Natural killer cell (primary cell): Measurements from ENCODE around the gene UMAD1. TPM values are rescaled to one million over a fixed set of nuclear protein-coding genes. Genes with fewer than 3 reads are reported as not detected.

Experiments
- ATAC-seq, 3 donors: fragments of 150-1000 bp in 2 of 3; fragments of 200-7000 bp in 1 of 3; cut with Tn5 transposase; 1 replicate in 1 of 3; 2 replicates in 2 of 3; pipeline ENCODE4 v1.10.0; 2021; ENCODE audit warnings: mild to moderate bottlenecking in 2 of 3, moderate library complexity in 2 of 3
- DNase-seq, 2 donors: peaks; one replicate each; pipeline versions ENCODE4 v3.0.0 to v3.0.0-alpha.2; 2013 to 2021; ENCODE audit warnings: mixed read lengths in 1 of 2
- H3K27ac ChIP-seq: one replicate; pipeline ENCODE4 v1.5.1; 2013; ENCODE audit warnings: mild to moderate bottlenecking, low read length
- H3K27me3 ChIP-seq: one replicate; pipeline ENCODE4 v1.6.1; 2013; ENCODE audit warnings: low read length; ENCODE audit not compliant: control insufficient read depth, insufficient read depth
- H3K36me3 ChIP-seq: one replicate; pipeline ENCODE4 v1.6.1; 2013; ENCODE audit warnings: low read length; ENCODE audit not compliant: control insufficient read depth, insufficient read depth
- H3K4me1 ChIP-seq: one replicate; pipeline ENCODE4 v1.6.1; 2013; ENCODE audit warnings: low read length; ENCODE audit not compliant: control insufficient read depth, insufficient read depth
- H3K4me3 ChIP-seq: one replicate; pipeline ENCODE4 v1.5.1; 2013; ENCODE audit warnings: low read length
- H3K9me3 ChIP-seq: one replicate; pipeline ENCODE4 v1.6.1; 2013; ENCODE audit warnings: low read length; ENCODE audit not compliant: control insufficient read depth, insufficient read depth
- H3K27ac Mint-ChIP-seq, 2 donors: one replicate each; pipeline ENCODE4 v1.8.0; 2022; ENCODE audit warnings: mild to moderate bottlenecking in 2 of 2, mixed read lengths in 2 of 2, moderate library complexity in 1 of 2
- H3K27me3 Mint-ChIP-seq, 2 donors: one replicate each; pipeline ENCODE4 v1.8.0; 2022; ENCODE audit warnings: low read depth in 2 of 2, mixed read lengths in 2 of 2
- H3K36me3 Mint-ChIP-seq: one replicate; pipeline ENCODE4 v1.8.0; 2022; ENCODE audit warnings: mixed read lengths
- H3K4me1 Mint-ChIP-seq, 2 donors: one replicate each; pipeline ENCODE4 v1.8.0; 2022; ENCODE audit warnings: mixed read lengths in 2 of 2
- H3K4me3 Mint-ChIP-seq: one replicate; pipeline ENCODE4 v1.8.0; 2022; ENCODE audit warnings: mild to moderate bottlenecking, moderate library complexity, mixed read lengths
- H3K9me3 Mint-ChIP-seq, 2 donors: one replicate each; pipeline ENCODE4 v1.8.0; 2022; ENCODE audit warnings: mixed read lengths in 2 of 2
- WGBS: methylation state at CpG from one replicate; pipeline ENCODE4 v1.1.7; 2013; ENCODE audit warnings: missing lambda C conversion rate; ENCODE audit not compliant: insufficient coverage; 5-methylcytosine and 5-hydroxymethylcytosine counted together
- intact Hi-C: fragments of 100-400 bp; cut with micrococcal nuclease; formaldehyde crosslinking; loops from one replicate; pipeline ENCODE4 v1.14.2; 2022
- total RNA-seq, 4 donors: library from RNA; stranded (reverse); fragments of 120-200 nt in 1 of 4; gene quantifications; one replicate each; pipeline versions ENCODE4 v1.2.3 to v1.2.4, GENCODE V29; 2013 to 2022
- TF ChIP-seq, protein P1 (sequence below): fragments of 200-600 bp; IDR thresholded peaks from one replicate; pipeline ENCODE4 v1.8.0; 2022; ENCODE audit warnings: antibody characterized with exemption

Gene UMAD1
- total RNA-seq, 3 donors from 2014 or later (not counting 1 experiment from before 2014, with no cell fraction given) = 12.3 to 16.5 (median 14.6) TPM

DNA sequence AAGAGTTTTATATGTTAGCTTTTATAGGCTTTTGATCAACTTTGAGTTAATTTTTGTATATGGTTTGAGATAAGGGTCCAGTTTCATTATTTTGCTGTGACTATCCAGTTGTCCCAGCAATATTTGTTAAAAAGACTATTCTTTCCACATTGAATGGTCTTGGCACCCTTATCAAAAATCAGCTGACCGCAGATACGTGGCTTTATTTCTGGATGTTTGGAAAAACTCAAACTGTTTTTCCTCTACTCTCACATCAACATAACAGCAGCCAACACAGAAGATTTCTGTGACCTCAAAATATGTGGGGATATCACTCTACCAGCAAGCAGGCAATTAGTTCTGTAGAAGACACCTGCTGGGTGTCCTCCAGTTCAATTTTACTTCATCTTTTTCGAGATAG, 211.4 kb downstream of the UMAD1 start:
- Histone ChIP-seq H3K27ac (no peak overlapping the region), H3K4me3 (no peak overlapping the region), H3K27me3 (no peaks in the 10 kb centered on the region), H3K36me3 (no peaks in the 10 kb centered on the region), H3K4me1 (peaks cover 12% of the 10 kb centered on the region), H3K9me3 (peaks cover 16% of the 10 kb centered on the region)
- Mint-ChIP-seq H3K36me3 (peaks cover 9% of the 10 kb centered on the region), H3K4me3 (peak overlapping the region; percentile 78), H3K27me3 (no peaks in the 10 kb centered on the region), H3K27ac (peak overlapping the region; percentile 80 to 83), H3K9me3 (peaks cover 5% of the 10 kb centered on the region in 2 donors), H3K4me1 (peaks cover 52 to 55% of the 10 kb centered on the region in 2 donors)
- DNase-seq = no peak
- TF ChIP-seq, protein P1, sequence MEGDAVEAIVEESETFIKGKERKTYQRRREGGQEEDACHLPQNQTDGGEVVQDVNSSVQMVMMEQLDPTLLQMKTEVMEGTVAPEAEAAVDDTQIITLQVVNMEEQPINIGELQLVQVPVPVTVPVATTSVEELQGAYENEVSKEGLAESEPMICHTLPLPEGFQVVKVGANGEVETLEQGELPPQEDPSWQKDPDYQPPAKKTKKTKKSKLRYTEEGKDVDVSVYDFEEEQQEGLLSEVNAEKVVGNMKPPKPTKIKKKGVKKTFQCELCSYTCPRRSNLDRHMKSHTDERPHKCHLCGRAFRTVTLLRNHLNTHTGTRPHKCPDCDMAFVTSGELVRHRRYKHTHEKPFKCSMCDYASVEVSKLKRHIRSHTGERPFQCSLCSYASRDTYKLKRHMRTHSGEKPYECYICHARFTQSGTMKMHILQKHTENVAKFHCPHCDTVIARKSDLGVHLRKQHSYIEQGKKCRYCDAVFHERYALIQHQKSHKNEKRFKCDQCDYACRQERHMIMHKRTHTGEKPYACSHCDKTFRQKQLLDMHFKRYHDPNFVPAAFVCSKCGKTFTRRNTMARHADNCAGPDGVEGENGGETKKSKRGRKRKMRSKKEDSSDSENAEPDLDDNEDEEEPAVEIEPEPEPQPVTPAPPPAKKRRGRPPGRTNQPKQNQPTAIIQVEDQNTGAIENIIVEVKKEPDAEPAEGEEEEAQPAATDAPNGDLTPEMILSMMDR = no peak
- intact Hi-C loops = loop anchor here (2.0 kb wide), 1 partner anchor 15 kb away; no protein-coding TSS in a partner anchor
- WGBS = 89% methylated on average over 3 of the region's 3 CpGs
- ATAC-seq = no peak

GRCh38 chr7:7857143-7857583, 216.6 kb downstream of the UMAD1 start:
- peaks cover 8% of the 10 kb centered on the region for H3K4me1 ChIP-seq
- peaks cover 16% of the 10 kb centered on the region for H3K9me3 ChIP-seq
- Mint-ChIP-seq H3K36me3 (peaks cover 9% of the 10 kb centered on the region), H3K4me3 (no peak overlapping the region), H3K9me3 (peaks cover 5% of the 10 kb centered on the region in 2 donors), H3K27ac (peak overlapping the region; percentile 16 to 35), H3K4me1 (peaks cover 27 to 32% of the 10 kb centered on the region in 2 donors), H3K27me3 (no peaks in the 10 kb centered on the region)
- no peaks in the 10 kb centered on the region for H3K27me3 ChIP-seq
- no peak overlapping the region for H3K4me3 ChIP-seq
- H3K36me3 ChIP-seq = no peaks in the 10 kb centered on the region
- no peak for DNase-seq
- intact Hi-C loops = no loop called here
- no peak for ATAC-seq
- H3K27ac ChIP-seq = peak overlapping the region; percentile 65
- TF ChIP-seq, protein P1 = no peak
- 43% methylated on average over 3 of the region's 3 CpGs for WGBS

DNA sequence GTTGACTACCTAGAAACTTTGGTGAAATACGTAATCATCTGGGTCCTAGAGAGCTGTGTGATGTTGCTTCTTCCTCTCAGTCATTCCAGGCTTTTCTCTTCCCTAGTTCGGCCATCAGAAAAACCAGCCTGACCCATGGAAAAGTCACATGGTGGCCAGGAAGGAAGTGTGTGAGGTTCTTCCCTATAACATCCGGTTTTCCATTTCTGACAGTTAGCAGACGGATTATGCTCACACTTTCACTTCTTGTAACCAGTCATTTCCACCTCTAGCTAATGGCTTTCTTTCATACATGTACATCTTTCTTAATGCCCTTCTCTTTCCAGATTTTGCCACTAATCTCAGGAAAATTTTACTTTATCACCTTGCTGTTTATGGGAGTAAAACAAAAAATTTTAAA, 218.0 kb downstream of the UMAD1 start:
- Histone ChIP-seq H3K27me3 (no peaks in the 10 kb centered on the region), H3K4me3 (no peak overlapping the region), H3K9me3 (peaks cover 16% of the 10 kb centered on the region), H3K36me3 (no peaks in the 10 kb centered on the region), H3K27ac (peak overlapping the region; percentile 6), H3K4me1 (peaks cover 3% of the 10 kb centered on the region)
- Mint-ChIP-seq H3K27ac (no peak overlapping the region), H3K36me3 (peaks cover 9% of the 10 kb centered on the region), H3K9me3 (peaks cover 5% of the 10 kb centered on the region in 2 donors), H3K4me1 (peaks cover 24 to 27% of the 10 kb centered on the region in 2 donors), H3K4me3 (peak overlapping the region; percentile 31), H3K27me3 (no peaks in the 10 kb centered on the region)
- WGBS = 53% methylated on average over 4 of the region's 4 CpGs
- intact Hi-C loops = no loop called here
- no peak for ATAC-seq
- DNase-seq = no peak
- TF ChIP-seq, protein P1 = no peak

DNA sequence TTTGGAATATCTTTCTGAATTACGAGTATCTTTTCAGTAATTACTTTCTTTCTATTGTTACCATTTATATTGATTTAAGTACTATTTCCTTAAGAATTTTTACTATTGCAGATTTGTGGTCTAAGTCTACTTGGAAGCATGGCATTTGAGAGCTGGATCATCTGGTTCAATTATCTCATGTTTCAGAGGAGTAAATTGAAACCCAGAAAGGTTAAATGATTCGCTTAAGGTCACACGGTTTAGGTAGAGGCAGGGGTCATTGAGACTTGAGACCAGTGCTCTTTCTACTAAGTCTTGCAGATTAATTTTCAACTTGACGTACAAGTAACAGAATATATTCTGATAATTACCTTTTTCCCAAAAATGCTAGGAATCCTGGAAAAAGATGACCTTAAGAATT, 218.9 kb downstream of the UMAD1 start:
- WGBS = 95% methylated on average over 3 of the region's 4 CpGs
- intact Hi-C loops = no loop called here
- peaks cover 14% of the 10 kb centered on the region for H3K9me3 ChIP-seq
- H3K4me1 ChIP-seq = peaks cover 3% of the 10 kb centered on the region
- ATAC-seq = no peak
- H3K27me3 Mint-ChIP-seq = no peaks in the 10 kb centered on the region
- no peak overlapping the region for H3K27ac Mint-ChIP-seq
- no peaks in the 10 kb centered on the region for H3K36me3 ChIP-seq
- H3K27ac ChIP-seq = no peak overlapping the region
- H3K9me3 Mint-ChIP-seq = peaks cover 5% of the 10 kb centered on the region in 2 donors
- H3K27me3 ChIP-seq = no peaks in the 10 kb centered on the region
- TF ChIP-seq, protein P1 = no peak
- peaks cover 27 to 28% of the 10 kb centered on the region in 2 donors for H3K4me1 Mint-ChIP-seq
- H3K4me3 ChIP-seq = no peak overlapping the region
- no peak overlapping the region for H3K4me3 Mint-ChIP-seq
- DNase-seq = no peak
- H3K36me3 Mint-ChIP-seq = peaks cover 9% of the 10 kb centered on the region
